CD4-positive, alpha-beta T cell treated with Interleukin-21 for 1 hour (primary cell): Measurements from ENCODE around the gene RPL13A.

Experiments used
- DNase-seq: peaks from one replicate; pipeline ENCODE4 v3.0.0-alpha.2; 2020

The RPL13A gene

DNA sequence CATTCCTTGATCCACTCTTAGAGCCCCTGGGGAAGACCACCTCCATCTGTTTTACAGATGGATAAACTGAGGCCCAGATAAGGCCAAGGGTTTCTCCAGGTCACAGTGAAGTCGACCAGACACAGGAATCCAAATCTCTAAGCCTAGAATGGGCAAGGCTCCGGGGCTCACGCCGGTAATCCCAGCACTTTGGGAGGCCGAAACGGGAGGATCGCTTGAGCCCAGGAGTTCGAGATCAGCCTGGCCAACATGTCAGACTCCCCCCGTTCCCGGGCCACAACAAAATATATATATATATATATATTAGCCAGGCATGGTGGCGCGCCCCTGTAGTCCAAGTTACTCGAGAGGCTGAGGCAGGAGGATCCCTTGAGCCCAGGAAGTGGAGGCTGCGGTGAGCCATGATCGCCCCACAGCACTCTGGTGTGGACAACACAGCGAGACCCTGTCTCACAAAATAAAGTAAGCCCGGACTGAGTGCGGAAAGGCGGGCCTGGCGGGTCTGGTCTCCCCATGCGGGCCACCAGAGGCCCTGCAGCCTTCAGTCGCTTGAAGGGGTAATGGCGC, 615 bp upstream of the RPL13A start:
- no peak for DNase-seq

- no peak for DNase-seq
These were observed 846 bp downstream of the RPL13A start for GRCh38 chr19:49488046-49488862.

DNA sequence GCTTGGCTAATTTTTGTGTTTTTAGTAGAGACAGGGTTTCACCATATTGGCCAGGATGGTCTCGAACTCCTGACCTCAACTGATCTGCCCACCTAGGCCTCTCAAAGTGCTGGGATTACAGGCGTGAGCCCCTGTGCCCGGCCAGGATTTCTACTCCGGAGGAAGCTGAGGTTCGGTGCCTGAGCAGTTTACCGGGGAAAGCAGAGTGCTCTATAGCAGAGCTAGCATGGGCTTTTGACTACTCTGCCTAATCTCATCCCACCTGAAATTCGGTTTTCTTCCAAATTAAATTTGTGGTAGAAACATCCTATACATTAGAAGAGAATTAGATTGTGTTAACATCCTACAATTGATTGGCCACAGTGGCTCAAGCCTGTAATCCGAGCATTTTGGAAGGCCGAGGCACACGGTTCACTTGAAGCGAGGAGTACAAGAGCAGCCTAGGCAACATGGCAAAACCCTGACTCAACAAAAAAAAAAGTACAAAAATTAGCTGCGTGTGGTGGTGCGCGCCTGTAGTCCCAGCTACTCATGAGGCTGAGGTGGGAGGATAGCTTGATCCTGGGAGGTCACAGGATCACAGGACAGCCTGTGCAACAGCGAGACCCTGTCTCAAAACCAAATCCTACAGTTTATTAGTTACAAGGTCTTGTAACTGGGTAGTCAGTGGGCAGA, 1.6 kb downstream of the RPL13A start:
- DNase-seq, result no peak

DNA sequence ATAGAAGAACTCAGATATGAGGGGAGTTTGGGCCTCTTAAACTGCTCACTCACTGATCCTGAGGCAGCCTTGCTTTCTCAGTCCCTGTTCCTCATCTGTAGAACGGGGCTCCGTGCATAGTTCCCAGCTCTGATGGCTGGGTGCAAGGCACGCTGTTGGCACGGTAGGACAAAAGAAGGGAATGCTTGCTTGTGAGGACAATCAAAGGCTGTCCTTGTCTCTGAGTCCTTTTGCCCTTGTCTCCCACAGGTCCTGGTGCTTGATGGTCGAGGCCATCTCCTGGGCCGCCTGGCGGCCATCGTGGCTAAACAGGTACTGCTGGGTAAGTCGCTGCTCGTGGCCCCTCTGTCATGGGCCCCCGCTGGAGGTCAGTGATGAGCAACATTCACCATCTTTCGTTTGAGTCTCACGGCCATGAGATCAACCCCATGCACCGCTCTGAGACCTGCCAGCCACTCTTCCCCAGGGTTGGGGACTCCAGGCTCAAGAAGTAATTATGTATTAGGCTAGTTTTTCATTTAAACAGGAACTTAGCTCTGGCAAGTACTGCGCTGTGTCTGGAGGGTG, 2.3 kb downstream of the RPL13A start:
- DNase-seq, result peak; percentile 62

GRCh38 chr19:49490287-49491029, 3.0 kb downstream of the RPL13A start:
- no peak for DNase-seq

- no peak for DNase-seq
These were observed 3.8 kb downstream of the RPL13A start for GRCh38 chr19:49491030-49491803.

- no peak for DNase-seq
These were observed 4.6 kb downstream of the RPL13A start for GRCh38 chr19:49491804-49492572.

DNA sequence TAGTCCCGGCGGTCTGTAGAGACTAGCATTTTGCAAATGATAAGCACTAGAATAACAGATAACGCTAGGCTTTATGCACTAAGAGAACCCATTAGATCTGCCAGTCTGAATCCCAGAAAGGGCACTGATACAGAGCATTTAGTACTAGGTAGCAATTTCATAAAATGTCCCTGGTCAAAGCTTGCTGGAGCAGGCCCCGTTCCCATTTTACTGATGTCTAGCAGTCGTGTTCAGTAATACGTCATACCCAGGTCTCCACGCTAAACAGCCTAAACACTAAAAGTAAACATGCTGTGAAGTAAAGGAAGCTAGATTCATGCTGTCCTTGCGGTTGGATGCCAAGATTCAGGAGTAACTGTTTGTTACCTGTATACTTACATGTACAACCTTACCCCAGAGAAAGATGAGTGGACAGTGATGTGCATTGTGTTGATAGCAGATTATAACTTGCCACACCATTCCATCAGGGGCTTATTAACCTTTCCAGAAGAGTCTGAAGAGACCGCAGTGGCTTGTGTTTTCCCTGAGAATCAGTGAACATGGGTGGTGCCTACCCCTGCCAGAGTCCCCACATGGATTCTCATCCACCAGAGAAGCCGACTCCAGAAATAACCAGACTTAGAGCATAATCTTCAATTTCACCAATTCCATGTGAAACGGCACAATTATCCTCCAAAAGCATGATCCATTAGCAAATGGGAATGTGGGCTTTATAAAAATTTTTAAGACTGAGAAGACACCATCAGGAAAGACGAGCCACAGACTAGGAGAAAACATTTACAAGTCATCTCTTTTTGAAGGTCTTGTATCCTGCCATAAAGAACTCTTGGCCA, 5.4 kb downstream of the RPL13A start:
- DNase-seq, result peak; percentile 27

GRCh38 chr19:49496574-49497008, 9.2 kb downstream of the RPL13A start:
- DNase-seq, result no peak

- peak; percentile 87 for DNase-seq
These were observed 9.8 kb downstream of the RPL13A start for GRCh38 chr19:49497047-49497788.

GRCh38 chr19:49497789-49498103, 10.3 kb downstream of the RPL13A start:
- peak; percentile 41 for DNase-seq

DNA sequence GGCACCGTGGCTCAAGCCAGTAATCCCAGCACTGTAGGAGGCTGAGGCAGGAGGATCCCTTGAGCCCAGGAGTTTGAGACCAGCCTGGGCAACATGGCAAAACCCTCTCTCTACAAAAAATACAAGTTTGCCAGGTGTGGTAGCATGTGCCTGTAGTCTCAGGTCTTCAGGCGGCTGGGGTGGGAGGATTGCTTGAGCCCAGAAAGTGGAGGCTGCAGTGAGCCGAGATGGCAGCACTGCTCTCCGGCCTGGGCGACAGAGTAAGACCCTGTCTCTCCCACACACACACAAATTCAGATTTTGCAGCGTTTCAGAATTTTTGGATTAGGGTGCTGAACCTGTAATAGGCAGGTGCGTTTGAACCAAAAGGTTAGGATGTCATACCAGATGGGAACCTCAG, 11.1 kb downstream of the RPL13A start:
- peak; percentile 36 for DNase-seq

DNA sequence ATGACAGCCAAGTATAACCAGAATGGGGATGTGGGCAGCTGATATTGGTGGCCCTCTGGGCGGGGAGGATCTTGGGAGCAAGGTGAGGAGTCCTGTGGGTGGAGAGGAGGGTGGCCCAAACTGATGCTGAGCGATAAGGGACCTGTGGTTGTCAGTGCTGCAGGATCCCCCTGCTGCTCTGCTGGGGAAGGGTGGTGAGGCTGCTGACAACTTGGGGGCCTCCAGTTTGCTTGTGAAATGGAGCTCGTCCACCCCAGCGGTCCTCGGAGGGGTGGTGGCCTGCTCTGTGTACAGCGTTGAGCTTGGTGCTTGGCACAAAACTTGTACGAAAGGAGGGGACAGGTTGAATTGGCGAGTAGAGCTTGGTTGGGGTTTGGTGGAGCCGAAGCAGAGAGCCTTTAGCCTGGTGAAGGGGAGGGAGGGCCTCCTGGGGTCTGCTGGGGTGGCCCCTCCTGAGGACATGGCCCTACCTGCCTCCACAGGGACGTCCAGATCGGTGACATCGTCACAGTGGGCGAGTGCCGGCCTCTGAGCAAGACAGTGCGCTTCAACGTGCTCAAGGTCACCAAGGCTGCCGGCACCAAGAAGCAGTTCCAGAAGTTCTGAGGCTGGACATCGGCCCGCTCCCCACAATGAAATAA, 11.7 kb downstream of the RPL13A start:
- DNase-seq, result peak; percentile 66

GRCh38 chr19:49502866-49503581, 15.6 kb downstream of the RPL13A start:
- peak; percentile 77 for DNase-seq

- DNase-seq, result no peak
These were observed 16.2 kb downstream of the RPL13A start for GRCh38 chr19:49503582-49503962.

- DNase-seq, result peak; percentile 86
These were observed 19.2 kb downstream of the RPL13A start for GRCh38 chr19:49506575-49507105.

- no peak for DNase-seq
These were observed 20.5 kb downstream of the RPL13A start for GRCh38 chr19:49507803-49508494.
